HG03378 (cell line): ENCODE results near the gene COL9A3.
"Not testable (repeated sequence)": the region's sequence is repeated elsewhere in the genome, so short reads cannot be mapped to it uniquely, and the experiment has no call there.

ENCODE experiments used
- ATAC-seq: cut with Tn5 transposase; IDR thresholded peaks from one replicate; pipeline ENCODE4 v1.9.1; 2021; ENCODE audit warnings: mild to moderate bottlenecking, moderate library complexity; ENCODE audit not compliant: unreplicated experiment

Gene COL9A3

DNA sequence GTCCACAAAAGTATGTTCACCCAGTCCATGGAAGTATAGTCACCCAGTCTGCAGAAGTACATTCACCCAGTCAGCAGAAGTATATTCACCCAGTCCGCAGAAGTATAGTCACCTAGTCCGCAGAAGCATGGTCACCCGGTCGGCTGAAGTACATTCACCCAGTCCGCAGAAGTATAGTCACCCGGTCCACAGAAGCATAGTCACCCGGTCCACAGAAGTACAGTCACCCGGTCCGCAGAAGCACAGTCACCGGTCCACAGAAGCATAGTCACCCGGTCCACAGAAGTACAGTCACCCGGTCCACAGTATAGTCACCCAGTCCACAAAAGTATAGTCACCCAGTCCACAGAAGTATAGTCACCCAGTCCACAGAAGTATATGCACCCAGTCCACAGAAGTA lies 36.0 kb downstream of the COL9A3 start:
- ATAC-seq, result no peak

DNA sequence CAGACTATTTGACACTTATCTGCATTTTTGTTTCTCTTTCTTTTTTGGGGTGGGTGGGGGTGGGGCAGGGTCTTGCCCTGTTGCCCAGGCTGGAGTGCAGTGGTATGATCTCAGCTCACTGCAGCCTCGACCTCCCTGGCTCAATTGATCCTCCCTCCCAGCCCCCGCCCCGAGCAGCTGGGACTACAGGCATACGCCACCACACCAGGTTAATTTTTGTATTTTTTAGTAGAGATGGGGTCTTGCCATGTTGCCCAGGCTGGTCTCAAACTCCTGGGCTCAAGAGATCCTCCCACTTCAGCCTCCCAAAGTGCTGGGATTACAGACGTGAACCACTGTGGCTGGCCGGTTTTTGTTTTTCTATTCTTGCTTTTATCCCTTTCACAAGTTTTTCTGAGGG lies 36.5 kb downstream of the COL9A3 start:
- not testable (repeated sequence) for ATAC-seq

DNA sequence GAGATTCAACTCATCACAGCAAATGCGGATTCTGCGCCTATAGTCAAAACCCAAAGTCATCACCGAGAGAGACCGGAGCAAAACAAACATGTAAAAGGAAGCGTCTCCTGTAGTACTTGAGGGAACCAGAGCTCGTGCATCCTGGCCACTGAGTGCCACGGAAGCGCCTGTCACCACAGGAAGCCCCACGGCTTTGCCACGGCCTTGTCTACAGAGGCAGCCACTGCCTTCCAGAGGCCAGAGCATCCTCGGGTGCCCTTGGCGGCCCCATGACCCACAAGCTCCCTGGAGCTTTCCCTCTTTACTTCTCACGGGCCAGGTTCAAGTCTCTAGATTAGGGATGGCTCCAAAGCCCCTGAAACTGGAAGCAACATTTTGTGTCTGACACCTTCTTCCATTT lies 37.3 kb downstream of the COL9A3 start:
- ATAC-seq, result no peak

DNA sequence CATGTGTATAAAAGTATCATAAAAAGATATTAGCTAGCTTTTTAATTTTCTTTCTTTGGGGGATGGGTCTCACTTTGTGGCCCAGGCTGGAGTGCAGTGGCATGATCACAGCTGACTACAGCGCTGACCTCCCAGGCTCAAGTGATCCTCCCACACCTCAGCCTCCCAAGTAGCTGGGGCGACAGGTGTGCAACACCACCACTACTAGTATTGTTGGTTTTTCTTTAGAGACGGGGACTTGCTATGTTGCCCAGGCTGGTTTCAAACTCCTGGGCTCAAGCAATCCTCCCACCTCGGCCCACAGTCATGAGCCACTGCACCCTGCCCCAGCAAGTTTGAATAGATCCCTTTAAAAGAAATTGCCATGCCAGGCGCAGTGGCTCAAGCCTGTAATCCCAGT lies 38.3 kb downstream of the COL9A3 start:
- no peak for ATAC-seq

DNA sequence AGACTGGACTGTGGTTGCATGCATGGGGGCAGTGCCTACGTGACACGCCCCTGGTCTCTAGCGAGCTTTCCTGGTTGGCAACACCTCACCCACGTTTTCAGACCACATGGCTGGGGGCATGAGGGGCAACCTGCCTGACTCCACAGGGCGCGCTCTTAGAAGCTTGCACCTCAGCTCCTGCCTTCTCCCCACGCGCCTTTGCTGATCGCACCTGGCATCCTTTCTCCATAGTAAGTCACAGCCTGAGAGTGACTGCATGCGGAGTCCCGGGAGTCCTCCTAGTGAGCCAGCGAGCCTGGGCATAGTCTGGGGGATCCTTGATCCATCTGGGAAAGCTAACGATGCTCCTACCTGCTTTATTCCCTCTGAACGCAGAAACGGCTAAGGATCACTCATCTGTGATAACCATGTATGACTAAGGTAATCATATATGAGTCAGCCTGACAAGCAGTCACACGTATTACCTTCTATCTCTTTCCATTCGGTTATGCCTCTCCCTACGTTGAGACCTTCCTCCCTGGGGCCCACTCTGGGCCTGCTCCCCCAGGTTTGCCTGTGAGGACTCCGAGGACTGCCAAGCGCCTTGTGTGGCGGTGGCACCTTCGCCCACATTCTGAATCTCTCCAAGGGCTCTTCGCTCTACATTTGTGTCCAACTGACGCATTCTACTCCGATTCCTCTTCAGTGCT lies 40.2 kb downstream of the COL9A3 start:
- no peak for ATAC-seq

DNA sequence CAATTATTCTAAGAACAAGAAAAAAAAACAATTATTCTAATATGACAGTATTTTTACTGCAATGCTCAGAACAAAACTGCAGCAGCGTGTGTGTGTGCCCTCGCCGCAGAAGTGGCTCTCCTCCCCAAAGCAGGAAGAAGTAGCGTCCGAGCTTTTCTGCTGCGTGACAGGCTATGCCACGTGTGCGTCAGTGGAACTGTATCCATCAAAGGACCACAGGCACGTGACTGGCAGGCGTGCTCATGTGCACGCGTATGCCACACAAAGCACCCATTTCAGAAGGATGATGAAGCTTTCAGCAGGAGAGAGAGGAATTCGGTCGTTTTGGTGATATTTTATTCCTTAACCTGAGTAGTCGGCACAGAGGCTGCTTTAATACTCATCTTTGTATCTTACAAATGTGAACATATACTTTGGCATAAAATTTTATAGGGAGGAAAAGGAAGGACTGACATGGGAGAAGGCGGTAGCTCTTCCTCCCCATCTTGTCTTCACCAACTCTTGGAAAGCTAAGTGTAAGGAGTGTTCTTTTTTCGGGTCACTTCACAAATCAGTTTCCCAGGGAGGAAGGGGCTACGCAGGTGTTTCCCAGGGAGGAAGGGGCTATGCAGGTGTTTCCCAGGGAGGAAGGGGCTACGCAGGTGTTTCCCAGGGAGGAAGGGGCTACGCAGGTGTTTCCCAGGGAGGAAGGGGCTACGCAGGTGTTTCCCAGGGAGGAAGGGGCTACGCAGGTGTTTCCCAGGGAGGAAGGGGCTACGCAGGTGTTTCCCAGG lies 41.4 kb downstream of the COL9A3 start:
- ATAC-seq, result no peak

DNA sequence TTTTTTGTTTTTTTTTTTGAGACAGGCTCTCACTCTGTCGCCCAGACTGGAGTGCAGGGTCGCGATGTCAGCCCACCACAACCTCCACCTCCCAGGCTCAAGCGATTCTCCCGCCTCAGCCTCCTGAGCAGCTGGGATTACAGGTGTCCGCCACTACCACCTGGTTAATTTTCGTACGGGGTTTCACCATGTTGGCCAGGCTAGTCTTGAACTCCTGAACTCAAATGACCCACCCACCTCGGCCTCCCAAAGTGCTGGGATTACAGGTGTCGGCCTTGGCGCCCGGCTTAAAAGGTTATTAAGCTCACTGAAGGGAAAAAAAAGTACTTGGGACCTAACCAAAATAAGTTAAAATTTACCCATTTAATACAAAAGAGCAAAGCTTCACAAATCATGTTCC lies 42.9 kb downstream of the COL9A3 start:
- ATAC-seq, result no peak

DNA sequence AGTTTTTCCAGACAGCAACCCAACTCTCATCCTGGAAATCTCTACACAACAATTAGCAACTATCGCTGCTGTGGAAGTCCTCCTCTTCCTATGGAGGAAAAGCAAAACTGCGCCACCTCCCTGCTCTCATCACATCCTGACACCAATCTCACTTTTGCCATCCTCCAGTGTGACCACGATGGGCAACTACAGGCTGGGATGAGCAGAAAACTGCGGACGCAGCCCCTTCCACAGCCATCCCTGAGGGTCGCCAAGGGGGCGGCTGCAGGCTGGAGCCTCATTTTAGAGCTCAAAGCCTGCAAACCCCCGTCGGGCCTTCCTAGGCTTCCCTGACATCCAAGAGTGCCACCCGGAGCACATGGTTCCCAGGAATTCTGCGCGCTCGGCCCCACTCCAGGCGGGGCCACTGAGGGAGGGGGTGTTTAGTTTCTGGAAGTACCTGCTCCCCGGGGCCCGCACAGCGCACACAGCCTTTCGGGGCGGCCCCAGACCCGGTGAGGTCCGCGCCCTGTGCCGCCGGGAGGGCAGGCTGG lies 43.6 kb downstream of the COL9A3 start:
- no peak for ATAC-seq

DNA sequence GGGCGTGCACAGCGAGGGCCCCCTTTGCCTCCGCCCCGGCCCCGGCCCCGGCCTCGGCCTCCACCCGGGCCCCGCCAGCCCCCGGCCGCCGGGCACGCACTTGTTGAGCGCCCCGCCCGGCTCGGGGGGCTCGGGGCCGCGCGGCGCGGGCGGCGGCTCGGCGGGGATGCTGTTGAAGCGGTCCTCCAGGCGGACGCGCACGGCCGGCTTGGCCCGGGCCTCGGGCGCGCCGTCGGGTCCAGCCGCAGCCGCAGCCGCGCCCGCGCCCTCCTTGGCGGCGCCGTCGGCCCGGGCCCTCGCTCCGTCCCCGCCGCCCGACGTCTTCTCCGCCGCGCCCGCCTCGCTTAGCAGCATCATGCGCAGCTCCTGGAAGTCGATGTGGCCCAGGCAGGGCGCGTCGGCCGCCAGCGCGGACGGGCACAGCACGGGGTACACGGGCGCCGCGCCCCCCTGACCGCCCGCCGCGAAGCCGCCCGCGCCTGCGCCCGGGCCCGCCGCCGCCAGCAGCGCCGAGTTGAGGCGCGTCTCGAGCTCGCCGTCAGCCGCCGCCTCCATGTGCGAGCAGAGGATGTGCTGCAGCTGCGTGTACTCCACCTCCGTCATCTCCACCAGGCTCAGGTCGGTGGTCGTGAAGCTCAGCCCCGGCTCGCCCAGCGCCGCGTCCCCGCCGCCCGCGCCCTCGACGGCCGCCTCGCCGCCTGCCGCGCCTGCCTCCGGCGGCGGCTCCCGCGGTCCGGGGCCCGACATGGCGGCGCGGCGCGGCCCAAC lies 44.3 kb downstream of the COL9A3 start:
- ATAC-seq, result no peak

DNA sequence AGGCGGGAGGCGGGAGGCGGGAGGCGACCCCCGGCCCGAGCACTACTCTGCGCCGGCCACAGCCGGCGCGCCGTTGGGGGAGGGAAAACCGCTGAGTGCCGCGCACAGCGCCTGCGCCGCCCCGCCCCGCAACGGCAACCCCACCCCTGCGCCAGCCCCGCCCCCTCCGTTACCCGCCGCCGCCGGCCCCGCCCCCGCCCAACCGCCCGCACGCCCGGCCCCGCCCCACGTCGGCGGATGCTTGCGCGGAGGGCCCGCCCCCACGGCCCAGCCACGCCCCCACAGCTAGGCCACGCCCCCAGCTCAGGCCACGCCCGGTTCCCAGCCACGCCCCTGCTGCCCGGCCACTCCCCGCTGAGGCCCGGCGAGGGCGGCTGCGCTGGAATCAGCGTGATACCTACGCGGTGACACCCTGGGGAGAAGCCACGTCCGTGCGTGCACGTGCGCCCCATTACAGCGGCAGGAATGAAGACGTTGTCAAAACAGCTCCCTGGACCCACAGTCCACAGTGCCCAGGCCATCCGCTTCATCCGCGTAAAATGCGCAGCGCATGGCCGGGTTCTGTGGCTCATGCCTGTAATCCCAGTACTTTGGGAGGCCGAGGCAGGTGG lies 45.0 kb downstream of the COL9A3 start, which contains the start of gene TCFL5:
Gene TCFL5 (minus strand): TSS at position 97 of the 611 bp plus-strand sequence. CDS start 152 bp downstream, outside the sequence.
- ATAC-seq, result no peak

DNA sequence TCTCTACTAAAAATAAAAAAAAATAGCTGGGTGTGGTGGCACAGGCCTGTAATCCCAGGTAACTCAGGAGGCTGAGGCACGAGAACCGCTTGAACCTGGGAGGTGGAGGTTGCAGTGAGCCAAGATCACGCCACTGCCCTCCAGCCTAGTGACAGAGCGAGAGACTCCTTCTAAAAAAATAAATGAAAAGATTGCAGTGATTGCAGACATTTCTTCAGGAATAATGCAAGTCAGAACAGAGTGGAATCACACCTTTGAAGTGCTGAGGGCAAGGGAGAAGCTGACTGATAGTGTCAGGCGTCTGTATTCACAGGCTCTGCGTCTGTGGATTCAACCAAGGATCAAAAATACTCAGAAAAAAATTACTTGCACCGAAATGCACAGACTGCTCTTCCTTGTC lies 47.4 kb downstream of the COL9A3 start:
- no peak for ATAC-seq

DNA sequence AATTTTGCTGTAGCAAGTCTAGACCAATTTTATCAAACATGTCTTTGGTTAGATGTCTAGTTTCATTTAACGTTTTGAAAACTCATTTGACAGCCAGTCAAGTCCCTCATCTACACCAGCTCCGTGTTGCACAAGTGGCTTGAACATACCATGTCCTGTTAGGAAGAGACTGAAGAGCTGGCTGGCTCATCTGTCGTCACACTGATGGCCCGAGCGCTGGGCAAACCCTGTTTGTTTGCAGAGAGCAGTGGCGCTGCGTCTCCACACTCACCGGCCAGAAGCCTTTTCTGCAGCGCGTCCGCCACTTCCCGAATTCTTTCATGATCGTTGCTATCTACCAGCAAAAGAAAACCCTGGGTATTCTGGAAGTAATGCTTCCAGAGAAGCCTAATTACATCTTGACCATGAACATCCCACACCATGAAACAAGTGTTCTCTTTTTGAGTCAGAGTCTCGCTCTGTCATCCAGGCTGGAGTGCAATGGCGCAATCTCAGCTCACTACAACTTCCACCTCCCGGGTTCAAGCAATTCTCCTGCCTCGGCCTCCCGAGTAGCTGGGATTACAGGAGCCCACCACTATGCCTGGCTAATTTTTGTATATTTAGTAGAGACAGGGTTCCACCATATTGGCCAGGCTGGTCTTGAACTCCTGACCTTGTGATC lies 55.5 kb downstream of the COL9A3 start:
- no peak for ATAC-seq

DNA sequence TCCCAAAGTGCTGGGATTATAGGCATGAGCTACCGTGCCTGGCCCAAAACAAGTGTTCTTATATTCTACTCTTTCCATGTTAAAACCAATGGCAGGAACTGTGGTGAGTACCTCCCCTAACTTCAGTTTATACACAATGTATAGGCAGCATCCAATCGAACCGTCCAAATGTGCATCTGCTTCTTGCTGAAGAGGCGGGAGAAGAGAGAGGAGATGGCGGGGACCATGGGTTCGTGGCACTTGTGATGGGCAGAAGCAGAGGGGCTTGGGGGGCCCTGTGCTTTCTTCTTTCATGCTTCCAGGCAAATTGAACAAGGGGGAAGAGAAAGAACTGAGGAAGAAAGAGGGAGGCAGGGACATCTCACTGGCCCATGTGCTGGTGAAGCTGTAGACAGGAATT lies 56.0 kb downstream of the COL9A3 start:
- no peak for ATAC-seq

DNA sequence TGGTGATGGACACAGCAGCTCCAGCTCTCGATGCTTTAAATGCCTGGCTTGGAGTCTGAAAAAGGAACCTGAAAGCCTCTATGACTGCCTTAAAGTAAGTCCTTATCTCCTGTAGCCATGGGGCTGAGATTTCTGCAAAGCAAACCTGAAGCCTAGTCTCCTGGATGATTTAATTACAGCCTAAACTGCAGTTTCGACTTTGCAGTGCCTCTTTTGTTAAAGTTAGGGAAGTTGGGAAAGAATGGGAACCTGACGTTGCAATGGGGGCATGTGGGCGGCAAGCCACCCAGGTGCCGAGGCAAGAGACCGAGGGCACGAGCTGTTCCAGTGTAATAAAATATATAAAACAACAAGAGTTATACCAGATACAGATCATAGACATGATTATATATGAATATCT lies 56.4 kb downstream of the COL9A3 start:
- ATAC-seq, result no peak

DNA sequence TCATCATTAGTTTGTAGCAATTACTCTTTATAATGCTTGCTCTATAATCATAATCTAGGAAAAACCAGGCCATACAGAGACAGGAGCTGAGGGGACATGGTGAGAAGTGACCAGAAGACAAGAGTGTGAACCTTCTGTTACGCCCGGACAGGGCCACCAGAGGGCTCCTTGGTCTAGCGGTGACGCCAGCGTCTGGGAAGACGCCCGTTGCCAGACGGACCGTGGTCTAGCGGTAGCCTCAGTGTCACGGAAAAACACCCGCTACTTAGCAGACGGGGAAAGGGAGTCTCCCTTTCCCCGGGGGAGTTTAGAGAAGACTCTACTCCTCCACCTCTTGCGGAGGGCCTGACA lies 56.8 kb downstream of the COL9A3 start:
- not testable (repeated sequence) for ATAC-seq

DNA sequence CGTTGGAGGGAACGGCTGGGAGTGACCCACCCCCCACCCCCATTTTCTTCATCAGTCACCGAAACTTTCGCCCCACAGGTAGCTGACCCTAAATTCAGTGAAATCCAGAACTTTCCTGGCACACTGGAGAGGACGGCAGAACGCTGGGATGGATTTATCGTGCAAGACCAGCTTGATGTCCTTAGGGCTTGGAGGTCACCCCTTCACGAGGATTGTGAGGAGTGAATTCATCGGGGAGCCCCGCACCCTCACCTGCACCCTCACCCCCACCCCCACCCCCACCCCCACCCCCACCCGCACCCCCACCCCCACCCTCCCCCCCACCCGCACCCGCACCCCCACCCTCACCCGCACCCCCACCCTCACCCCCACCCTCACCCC lies 58.1 kb downstream of the COL9A3 start:
- ATAC-seq, result no peak

DNA sequence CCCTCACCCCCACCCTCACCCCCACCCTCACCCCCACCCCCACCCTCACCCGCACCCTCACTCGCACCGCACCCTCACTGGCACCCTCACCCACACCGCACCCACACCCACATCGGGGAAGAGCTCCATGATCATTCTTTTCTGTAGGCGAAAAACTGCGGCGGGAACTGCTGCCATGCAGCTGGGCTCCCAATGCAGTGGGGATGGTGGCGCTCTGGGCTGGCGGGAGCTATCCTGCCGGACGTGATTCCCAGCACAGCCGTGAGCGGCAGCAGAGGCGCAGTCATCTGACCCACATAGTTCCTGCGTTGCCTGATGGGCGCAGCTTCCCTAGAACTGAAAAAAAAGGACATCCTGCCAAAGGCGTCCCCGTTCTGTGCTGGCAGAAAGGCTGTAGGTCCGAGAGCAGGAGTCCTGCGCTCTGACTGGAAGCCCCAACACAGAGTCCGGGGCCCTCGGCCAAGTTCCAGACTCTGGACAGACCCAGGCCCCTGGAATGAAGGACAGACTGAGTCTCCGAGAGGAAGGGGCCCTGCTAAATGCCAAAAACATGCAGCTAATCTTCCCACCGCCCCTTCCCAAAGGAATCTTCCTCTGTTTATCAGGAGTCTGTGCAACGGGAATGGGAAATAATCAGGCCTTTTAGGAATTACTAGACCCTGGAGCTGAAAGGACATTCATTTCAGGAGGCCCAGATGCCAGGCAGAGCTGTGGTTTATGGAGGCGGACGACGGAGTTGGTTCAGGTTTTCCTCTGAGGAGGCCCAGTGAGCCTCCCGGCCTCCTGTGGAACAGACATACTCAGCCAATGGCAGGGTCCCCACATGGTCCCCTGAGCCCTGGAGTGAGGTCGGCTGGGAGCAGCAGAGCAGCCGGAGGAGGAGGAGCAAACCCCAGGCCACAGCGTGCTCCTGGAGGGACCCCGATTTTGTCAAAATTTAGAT lies 58.8 kb downstream of the COL9A3 start:
- ATAC-seq, result no peak

DNA sequence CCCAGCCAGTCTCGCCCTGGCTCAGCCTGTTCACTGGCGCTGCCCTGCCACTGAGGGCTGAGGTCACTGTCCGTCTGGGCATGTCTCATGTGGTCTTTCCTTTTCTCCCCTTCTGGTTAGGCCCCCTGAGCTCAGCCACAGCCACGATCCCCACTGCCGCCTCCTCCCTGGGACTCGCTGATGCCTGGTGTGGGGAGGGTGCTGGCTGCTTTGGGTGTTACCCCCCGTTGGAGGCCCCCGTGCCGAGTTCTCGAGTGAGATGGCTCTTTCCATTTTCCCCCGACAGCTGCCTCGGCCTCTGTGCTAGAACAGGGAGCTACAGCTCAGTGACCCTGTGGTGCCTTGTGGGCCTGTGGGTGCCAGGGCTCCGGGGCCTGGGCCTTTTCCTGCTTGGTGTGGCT lies 59.7 kb downstream of the COL9A3 start:
- no peak for ATAC-seq
